ENCODE data around the gene LTBR. TPM values are rescaled to one million over a fixed set of nuclear protein-coding genes. Genes with fewer than 3 reads are reported as not detected.

LTBR gene
- total and polyA plus RNA-seq, 2 experiments from 2014 or later = 0.65 to 4.1 TPM

DNA sequence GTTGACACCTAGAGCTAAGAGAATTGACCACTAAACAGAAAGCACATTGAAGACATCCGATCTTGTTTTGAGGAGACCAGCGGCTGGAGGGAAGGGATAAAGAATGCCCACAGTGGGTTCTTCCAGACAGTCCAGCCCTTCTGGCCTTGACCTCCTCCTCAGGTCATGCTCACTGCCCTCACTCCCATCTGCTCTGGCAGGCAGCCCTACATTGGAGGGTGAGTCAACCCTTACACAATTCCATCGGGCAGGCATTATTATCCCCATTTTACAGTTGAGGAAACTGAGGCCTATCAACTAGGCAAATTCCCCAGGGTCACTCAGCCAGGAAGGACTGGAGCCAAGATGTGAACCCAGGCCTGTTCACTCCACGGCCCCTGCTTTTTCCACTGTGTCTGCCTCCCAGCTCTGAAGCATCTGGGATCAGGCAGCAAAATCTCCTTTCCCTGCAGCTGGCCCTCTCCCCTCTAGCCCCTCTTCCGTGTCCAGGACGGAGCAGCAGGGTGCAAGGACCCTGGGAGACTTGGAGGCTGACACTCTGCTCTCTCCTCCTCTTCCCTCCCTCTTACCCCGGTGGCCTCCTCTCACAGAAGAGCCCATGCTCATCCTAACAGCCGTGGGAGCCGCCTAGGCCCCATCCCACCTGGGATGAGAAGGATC lies 13.9 kb upstream of the LTBR start:
- H3K27ac ChIP-seq = no peak overlapping the region
- no peaks in the 10 kb centered on the region for H3K9me3 ChIP-seq (ENCODE audit: low read depth)
- H3K27me3 ChIP-seq = peaks cover 18% of the 10 kb centered on the region
- no peaks in the 10 kb centered on the region for H3K4me1 ChIP-seq (ENCODE audit: low read depth)
- no peak for DNase-seq (ENCODE audit: low read depth in 1 of 2, low spot score in 1 of 2)
- TF ChIP-seq, protein P1, sequence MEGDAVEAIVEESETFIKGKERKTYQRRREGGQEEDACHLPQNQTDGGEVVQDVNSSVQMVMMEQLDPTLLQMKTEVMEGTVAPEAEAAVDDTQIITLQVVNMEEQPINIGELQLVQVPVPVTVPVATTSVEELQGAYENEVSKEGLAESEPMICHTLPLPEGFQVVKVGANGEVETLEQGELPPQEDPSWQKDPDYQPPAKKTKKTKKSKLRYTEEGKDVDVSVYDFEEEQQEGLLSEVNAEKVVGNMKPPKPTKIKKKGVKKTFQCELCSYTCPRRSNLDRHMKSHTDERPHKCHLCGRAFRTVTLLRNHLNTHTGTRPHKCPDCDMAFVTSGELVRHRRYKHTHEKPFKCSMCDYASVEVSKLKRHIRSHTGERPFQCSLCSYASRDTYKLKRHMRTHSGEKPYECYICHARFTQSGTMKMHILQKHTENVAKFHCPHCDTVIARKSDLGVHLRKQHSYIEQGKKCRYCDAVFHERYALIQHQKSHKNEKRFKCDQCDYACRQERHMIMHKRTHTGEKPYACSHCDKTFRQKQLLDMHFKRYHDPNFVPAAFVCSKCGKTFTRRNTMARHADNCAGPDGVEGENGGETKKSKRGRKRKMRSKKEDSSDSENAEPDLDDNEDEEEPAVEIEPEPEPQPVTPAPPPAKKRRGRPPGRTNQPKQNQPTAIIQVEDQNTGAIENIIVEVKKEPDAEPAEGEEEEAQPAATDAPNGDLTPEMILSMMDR (IDR thresholded peaks at IDR 0.05; ENCODE audit: low read depth, low read length) = no peak
- H3K36me3 ChIP-seq = no peaks in the 10 kb centered on the region
- H3K4me3 ChIP-seq = no peak overlapping the region

DNA sequence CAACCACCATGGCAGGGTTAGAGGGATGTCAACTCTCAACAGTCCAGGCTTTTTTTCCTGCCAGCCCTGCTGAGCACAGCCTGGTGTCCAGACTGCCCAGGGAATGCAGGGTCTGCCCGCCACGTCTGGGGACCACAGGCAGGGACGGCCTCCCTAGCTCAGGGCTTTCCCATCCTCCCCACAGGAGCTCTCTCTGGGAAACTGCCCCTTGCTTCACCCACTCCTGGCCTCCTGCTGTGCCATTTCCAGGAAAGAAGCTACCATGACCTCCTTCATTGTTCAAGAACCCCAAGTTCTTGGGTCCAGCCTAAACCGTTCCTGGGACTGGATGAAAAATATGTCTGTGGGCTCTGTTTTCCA lies 13.4 kb upstream of the LTBR start:
- TF ChIP-seq, protein P1 (IDR thresholded peaks at IDR 0.05; ENCODE audit: low read depth, low read length) = no peak
- H3K4me3 ChIP-seq = no peak overlapping the region
- no peaks in the 10 kb centered on the region for H3K4me1 ChIP-seq (ENCODE audit: low read depth)
- DNase-seq (ENCODE audit: low read depth in 1 of 2, low spot score in 1 of 2) = no peak
- H3K27ac ChIP-seq = no peak overlapping the region
- H3K9me3 ChIP-seq (ENCODE audit: low read depth) = no peaks in the 10 kb centered on the region
- peaks cover 23% of the 10 kb centered on the region for H3K27me3 ChIP-seq
- no peaks in the 10 kb centered on the region for H3K36me3 ChIP-seq

DNA sequence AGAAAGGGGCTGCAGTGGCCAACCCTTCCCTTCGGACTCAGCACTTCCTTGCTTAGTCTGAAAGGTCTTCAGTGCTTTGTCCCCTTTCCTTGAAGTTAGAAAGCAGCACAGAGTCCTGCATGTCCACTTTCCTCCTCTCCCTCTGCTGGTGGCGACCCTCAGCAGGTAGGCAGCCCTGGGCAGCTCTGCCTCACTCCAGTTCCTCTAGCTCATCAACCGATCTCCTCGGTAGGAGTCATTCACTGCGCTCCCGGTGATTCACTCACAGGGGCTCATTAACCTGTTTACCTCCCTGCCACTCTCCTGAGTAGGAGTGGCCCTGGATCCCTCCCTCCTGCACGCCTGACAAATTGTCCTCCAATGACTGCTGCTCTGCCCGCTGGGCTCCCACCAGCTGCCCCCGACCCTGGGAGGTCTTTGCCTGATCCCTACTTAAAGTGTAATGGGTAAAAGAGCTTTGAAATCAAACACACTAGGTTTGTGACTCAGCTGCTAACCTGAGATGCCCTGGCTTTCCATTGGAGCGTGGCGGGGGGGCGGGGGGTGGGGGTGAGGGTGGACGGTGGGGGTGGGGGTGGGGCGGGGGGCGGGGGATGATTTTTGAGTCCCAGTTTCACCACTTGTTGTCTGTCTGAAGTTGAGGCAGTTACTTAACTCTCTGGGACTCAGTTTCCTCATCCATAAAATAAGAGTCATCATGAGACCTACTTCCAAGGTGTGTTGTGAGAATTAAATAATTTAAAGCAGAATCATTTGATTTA lies 12.8 kb upstream of the LTBR start:
- H3K27ac ChIP-seq = no peak overlapping the region
- H3K4me1 ChIP-seq (ENCODE audit: low read depth) = peaks cover 3% of the 10 kb centered on the region
- no peak overlapping the region for H3K4me3 ChIP-seq
- TF ChIP-seq, protein P1 (IDR thresholded peaks at IDR 0.05; ENCODE audit: low read depth, low read length) = peak; percentile 23
- DNase-seq (ENCODE audit: low read depth in 1 of 2, low spot score in 1 of 2) = peak in 1 of 2 donors; percentile 56
- H3K9me3 ChIP-seq (ENCODE audit: low read depth) = no peaks in the 10 kb centered on the region
- no peaks in the 10 kb centered on the region for H3K36me3 ChIP-seq
- peaks cover 25% of the 10 kb centered on the region for H3K27me3 ChIP-seq

DNA sequence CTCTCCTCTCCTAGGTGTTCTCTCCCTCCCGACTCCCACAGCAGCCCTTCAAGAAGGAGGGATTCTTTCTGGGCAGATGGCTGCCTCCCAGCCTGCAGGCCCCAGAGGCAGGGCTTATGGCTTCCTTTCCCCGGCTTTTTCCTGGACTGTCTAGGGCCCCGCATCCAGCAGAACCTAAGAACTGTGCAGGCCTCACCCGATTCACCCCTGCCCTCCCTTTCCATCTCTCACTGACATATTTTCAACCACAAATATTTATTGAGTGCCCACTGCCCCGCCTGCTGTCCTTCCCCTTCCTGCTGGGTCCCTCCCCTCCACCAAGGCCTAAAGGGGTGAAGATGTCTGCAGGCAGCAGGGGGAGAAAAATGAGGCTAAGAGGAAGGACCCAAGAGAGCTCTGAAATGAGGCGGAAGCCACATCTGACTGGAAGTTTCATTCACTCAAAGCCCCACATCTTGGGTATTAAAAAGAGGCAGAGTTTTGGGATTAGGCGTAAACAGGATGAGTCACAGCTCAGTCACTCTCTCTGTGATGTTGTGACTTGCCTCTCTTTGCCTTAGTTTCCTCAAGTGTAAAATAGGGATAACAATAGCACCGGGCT lies 11.5 kb upstream of the LTBR start:
- Histone ChIP-seq H3K4me3 (no peak overlapping the region), H3K27me3 (peaks cover 25% of the 10 kb centered on the region), H3K36me3 (no peaks in the 10 kb centered on the region), H3K4me1 (ENCODE audit: low read depth) (peaks cover 13% of the 10 kb centered on the region), H3K27ac (no peak overlapping the region), H3K9me3 (ENCODE audit: low read depth) (no peaks in the 10 kb centered on the region)
- TF ChIP-seq, protein P1 (IDR thresholded peaks at IDR 0.05; ENCODE audit: low read depth, low read length) = no peak
- peak in 1 of 2 donors; percentile 93 for DNase-seq (ENCODE audit: low read depth in 1 of 2, low spot score in 1 of 2)

DNA sequence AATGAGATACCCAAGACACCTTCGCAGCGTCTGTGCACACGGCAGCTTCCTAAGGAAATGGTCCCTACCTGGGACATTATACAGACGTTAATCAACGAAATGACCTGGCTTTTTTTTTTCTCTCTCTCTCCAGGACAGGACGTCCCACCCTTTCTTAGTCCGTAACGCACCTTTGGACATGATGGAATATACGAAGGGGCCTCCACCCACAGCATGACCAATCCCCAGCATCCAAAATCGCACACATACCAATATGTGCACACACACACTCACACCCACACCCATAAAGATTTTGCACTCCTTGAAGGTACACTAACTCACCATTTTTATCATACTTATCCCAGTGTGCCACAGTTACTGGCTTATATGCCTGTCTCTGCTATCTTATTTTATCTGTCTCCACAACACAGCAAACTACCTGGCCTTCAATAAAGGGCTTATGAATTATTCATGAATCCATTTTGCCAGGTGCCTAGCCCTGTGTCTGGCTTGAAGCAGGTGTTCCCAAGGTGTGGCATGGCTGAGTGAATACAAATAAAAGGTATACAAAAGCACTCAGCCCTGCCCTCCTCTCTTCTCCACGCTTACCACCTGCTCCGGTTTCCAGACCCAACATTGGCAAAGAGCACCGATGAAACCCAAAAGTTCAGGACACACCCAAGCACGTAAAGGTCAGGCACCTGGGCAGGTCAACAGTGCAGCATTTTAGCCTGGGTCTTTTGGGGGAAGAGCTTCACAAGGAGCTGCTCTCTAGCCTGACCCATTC lies 10.8 kb upstream of the LTBR start:
- no peak overlapping the region for H3K27ac ChIP-seq
- TF ChIP-seq, protein P1 (IDR thresholded peaks at IDR 0.05; ENCODE audit: low read depth, low read length) = no peak

More for the DNA sequence above, 10.8 kb upstream of the LTBR start:
- DNase-seq (ENCODE audit: low read depth in 1 of 2, low spot score in 1 of 2) = no peak
- Histone ChIP-seq H3K9me3 (ENCODE audit: low read depth) (no peaks in the 10 kb centered on the region), H3K36me3 (no peaks in the 10 kb centered on the region), H3K4me3 (no peak overlapping the region), H3K4me1 (ENCODE audit: low read depth) (peaks cover 13% of the 10 kb centered on the region), H3K27me3 (peaks cover 25% of the 10 kb centered on the region)

Data from cardiac muscle cell (in vitro differentiated cells and primary cell).